Measurements from ENCODE around the gene LDHB. TPM values are rescaled to one million over a fixed set of nuclear protein-coding genes. Genes with fewer than 3 reads are reported as not detected.
"Not testable (repeated sequence)": the region's sequence is repeated elsewhere in the genome, so short reads cannot be mapped to it uniquely, and the experiment has no call there.

The LDHB gene
- total RNA-seq, 1 donor from 2014 or later = 385 TPM

- H3K9me3 Mint-ChIP-seq = no peaks in the 10 kb centered on the region
- intact Hi-C loops (cut with micrococcal nuclease) = no loop called here
- TF ChIP-seq, protein P1, sequence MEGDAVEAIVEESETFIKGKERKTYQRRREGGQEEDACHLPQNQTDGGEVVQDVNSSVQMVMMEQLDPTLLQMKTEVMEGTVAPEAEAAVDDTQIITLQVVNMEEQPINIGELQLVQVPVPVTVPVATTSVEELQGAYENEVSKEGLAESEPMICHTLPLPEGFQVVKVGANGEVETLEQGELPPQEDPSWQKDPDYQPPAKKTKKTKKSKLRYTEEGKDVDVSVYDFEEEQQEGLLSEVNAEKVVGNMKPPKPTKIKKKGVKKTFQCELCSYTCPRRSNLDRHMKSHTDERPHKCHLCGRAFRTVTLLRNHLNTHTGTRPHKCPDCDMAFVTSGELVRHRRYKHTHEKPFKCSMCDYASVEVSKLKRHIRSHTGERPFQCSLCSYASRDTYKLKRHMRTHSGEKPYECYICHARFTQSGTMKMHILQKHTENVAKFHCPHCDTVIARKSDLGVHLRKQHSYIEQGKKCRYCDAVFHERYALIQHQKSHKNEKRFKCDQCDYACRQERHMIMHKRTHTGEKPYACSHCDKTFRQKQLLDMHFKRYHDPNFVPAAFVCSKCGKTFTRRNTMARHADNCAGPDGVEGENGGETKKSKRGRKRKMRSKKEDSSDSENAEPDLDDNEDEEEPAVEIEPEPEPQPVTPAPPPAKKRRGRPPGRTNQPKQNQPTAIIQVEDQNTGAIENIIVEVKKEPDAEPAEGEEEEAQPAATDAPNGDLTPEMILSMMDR (IDR thresholded peaks at IDR 0.05) = no peak
- ChIA-PET CTCF (no interaction called here), POLR2A (interaction anchor here (1.6 kb wide), 1 partner anchor 10 kb away, joined by 6 read pairs; the partner anchor contains the start of gene LDHB)
- H3K27ac Mint-ChIP-seq = no peak overlapping the region
- no peak overlapping the region for H3K4me3 Mint-ChIP-seq
- DNase-seq = no peak
- peaks cover 88% of the 10 kb centered on the region for H3K36me3 Mint-ChIP-seq (ENCODE audit: low read depth)
- peaks cover 3% of the 10 kb centered on the region for H3K4me1 Mint-ChIP-seq
- no peak for ATAC-seq (ENCODE audit: low read depth)
- H3K27me3 Mint-ChIP-seq = no peaks in the 10 kb centered on the region
These were observed 10.5 kb downstream of the LDHB start for GRCh38 chr12:21647179-21647578.

DNA sequence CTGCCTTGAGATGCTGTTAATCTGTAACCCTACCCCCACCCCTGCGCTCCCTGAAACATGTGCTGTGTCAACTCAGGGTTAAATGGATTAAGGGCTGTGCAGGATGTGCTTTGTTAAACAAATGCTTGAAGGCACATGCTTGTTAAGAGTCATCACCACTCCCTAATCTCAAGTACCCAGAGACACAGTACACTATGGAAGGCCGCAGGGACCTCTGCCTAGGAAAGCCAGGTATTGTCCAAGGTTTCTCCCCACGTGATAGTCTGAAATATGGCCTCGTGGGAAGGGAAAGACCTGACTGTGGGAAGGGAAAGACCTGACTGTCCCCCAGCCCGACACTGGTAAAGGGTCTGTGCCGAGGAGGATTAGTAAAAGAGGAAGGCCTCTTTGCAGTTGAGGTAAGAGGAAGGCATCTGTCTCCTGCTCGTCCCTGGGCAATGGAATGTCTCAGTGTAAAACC is 12.6 kb downstream of the LDHB start:
- Mint-ChIP-seq H3K36me3 (ENCODE audit: low read depth) (peaks cover 85% of the 10 kb centered on the region), H3K27ac (peak overlapping the region; percentile 12)
- DNase-seq; H3K4me3 Mint-ChIP-seq; H3K27me3 Mint-ChIP-seq; CTCF ChIA-PET; intact Hi-C loops (cut with micrococcal nuclease); H3K4me1 Mint-ChIP-seq; H3K9me3 Mint-ChIP-seq; ATAC-seq (ENCODE audit: low read depth): not testable (repeated sequence)
- POLR2A ChIA-PET = interaction anchor here (0.6 kb wide), 1 partner anchor 93 kb away, joined by 3 read pairs; no protein-coding TSS in a partner anchor

- H3K4me3 Mint-ChIP-seq = no peak overlapping the region
- TF ChIP-seq, protein P1 (IDR thresholded peaks at IDR 0.05) = no peak
- H3K9me3 Mint-ChIP-seq = no peaks in the 10 kb centered on the region
- H3K4me1 Mint-ChIP-seq = peaks cover 2% of the 10 kb centered on the region
- no peak for DNase-seq
- no peak overlapping the region for H3K27ac Mint-ChIP-seq
- POLR2A ChIA-PET = interaction anchor here (0.6 kb wide), 1 partner anchor 93 kb away, joined by 3 read pairs; no protein-coding TSS in a partner anchor
- peaks cover 81% of the 10 kb centered on the region for H3K36me3 Mint-ChIP-seq (ENCODE audit: low read depth)
- H3K27me3 Mint-ChIP-seq = no peaks in the 10 kb centered on the region
- ATAC-seq (ENCODE audit: low read depth) = no peak
- CTCF ChIA-PET = interaction anchor here (0.5 kb wide), 1 partner anchor 207 kb away, joined by 3 read pairs; the partner anchor contains the start of gene PYROXD1
- intact Hi-C loops (cut with micrococcal nuclease) = no loop called here
These were observed 13.1 kb downstream of the LDHB start for GRCh38 chr12:21644516-21644915.

DNA sequence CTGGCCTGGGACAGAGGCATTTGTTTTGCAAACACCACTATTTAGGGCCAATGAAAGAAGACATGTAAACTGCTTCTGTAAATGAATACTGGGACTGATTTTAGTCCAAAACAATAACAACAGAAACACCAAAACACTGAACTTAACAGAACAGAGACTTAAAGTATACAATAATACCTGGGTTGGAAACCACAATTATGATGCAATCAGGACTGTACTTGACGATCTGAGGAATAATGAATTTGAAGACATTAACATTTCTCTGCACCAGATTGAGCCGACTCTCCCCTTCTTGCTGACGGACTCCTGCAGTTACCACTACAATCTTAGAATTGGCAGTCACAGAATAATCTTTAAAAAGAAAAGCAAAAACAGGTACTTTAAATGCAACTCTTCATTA is 13.9 kb downstream of the LDHB start:
- Mint-ChIP-seq H3K9me3 (no peaks in the 10 kb centered on the region), H3K27ac (no peak overlapping the region), H3K36me3 (ENCODE audit: low read depth) (peaks cover 82% of the 10 kb centered on the region), H3K4me1 (peaks cover 2% of the 10 kb centered on the region), H3K4me3 (no peak overlapping the region), H3K27me3 (no peaks in the 10 kb centered on the region)
- CTCF ChIA-PET = no interaction called here
- POLR2A ChIA-PET = no interaction called here
- ATAC-seq (ENCODE audit: low read depth) (no peak), DNase-seq (no peak)
- intact Hi-C loops (cut with micrococcal nuclease) = no loop called here
- TF ChIP-seq, protein P1 (IDR thresholded peaks at IDR 0.05) = no peak

DNA sequence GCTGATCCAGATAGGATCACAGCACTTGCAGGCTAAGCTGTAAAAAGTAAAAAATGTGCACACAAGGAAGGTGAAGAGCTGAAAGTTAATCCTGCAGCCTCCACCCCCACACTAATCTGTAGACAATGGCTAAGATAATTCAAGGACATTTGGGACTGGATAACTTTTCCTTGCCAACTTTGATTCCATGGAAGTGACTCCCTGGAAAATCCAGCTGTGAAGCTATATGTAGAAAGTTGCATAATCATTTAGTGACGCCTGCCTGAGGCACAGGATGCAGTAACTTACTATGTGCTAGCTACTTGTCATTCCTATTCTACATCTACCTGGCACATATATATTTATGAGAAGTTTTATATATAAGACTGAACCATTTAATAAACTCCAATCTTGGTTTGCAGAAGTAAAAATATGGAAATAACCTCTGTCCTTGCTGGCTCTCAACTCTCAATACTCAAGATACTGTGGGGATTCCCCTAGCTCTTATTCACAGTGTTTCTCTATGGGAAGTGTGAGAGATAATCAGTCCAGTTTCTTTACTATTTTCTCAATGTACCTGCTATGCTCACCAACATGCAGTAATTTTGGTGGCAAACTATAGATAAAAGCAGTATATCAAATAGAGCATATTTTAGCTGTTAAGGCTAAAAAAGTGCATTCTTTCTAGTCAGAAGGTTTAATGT is 14.8 kb downstream of the LDHB start:
- Mint-ChIP-seq H3K4me3 (no peak overlapping the region), H3K36me3 (ENCODE audit: low read depth) (peaks cover 83% of the 10 kb centered on the region), H3K27ac (no peak overlapping the region), H3K27me3 (no peaks in the 10 kb centered on the region), H3K4me1 (peaks cover 2% of the 10 kb centered on the region), H3K9me3 (no peaks in the 10 kb centered on the region)
- no peak for DNase-seq
- ChIA-PET POLR2A (no interaction called here), CTCF (no interaction called here)
- no peak for ATAC-seq (ENCODE audit: low read depth)
- intact Hi-C loops (cut with micrococcal nuclease) = no loop called here
- TF ChIP-seq, protein P1 (IDR thresholded peaks at IDR 0.05) = no peak

Data from activated B cell treated with CpG ODN at 0.5 μM for 24 hours (primary cell).